Measurements from ENCODE around the gene BMP3.

The BMP3 gene

DNA sequence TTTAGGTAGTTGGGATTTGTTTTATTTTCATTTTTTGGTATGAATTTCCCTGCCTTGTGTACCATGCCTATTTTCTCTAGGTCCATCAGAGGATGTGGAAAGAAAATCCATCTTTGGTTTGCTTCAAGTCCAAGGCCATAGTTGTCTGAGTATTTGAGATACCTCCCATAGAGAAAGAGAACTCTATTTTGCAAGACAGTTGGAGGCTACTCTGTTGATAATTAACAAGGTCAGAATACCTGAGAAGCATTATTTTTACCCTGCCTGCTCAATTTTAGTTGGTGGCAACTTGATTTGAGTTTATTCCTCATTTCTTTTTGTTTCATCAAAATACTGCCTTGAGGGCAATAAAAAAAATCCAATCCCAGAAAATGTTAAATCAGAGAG is 30.8 kb downstream of the BMP3 start:
- TF ChIP-seq ZNF274 (IDR thresholded peaks at IDR 0.05; ENCODE audit: low read depth, low read length), result no peak
- H3K4me3 ChIP-seq (ENCODE audit: low read length), result no peak overlapping the region

DNA sequence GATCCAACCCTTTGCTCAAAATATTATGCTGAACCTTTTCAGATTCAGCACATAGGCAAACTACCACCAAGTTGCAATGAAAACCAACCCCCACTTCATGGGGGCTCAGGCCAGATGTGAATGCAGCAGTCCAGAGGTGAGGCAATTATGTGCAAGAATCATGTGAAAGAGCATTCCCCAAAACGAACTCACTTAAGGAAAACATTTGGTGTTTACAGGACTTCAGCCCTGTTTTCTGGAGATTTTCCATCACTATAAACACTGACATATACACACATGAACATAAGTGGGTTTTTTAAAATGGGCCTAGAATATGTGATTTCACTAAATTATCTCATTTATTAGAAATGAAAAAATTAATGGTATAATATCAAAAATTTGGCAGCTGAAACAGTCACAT is 31.5 kb downstream of the BMP3 start:
- no peak overlapping the region for H3K4me3 ChIP-seq (ENCODE audit: low read length)
- no peak for TF ChIP-seq ZNF274 (IDR thresholded peaks at IDR 0.05; ENCODE audit: low read depth, low read length)

DNA sequence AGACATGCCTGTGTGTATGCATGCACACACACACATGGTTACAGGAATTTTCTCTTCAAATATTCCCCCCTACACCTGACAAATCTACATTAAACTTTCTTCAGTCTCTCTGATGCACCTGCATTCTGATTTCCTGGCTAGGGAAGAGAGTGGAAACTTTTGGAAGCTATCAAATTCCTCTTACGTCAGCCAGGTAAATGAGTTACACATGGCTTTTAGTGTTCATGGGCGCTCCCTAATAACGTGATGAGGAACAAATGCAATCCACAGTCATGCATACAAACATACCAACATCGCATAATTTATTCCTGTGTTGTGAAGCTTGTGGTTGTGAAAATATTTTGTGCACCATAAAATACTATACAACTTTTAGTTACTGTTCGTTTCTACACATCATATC is 34.9 kb downstream of the BMP3 start:
- no peak overlapping the region for H3K4me3 ChIP-seq (ENCODE audit: low read length)
- TF ChIP-seq ZNF274 (IDR thresholded peaks at IDR 0.05; ENCODE audit: low read depth, low read length), result no peak

DNA sequence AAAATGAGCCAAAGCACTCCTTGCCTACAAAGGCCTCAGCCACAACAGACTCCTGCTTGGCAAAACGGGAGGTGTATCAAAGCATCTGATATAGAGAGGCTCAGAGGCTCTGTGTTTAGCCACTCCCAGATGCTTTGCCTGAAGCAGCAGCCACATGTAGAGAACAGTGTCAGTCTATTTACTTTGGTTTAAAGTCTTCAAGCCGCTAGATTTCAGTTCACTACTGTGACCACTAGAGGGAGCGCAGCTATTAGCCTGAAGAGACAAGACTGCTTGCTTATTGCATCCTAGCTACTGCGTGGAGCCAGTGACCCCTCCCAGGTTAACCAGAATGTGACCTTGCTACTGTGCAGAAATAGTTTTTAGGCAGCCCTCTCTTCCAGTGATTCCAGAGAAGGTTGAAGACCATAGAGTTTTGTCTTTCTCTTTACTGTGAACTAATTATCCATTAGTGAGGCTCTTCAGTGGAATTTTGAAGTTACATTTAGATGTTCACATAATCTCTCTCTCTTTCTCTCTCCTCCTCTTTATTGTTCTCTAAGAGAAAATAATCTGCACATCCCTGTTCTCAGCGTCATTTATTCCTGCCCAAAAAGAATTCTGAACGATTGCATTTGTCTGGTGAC is 39.3 kb downstream of the BMP3 start:
- TF ChIP-seq ZNF274 (IDR thresholded peaks at IDR 0.05; ENCODE audit: low read depth, low read length), result no peak
- no peak overlapping the region for H3K4me3 ChIP-seq (ENCODE audit: low read length)

DNA sequence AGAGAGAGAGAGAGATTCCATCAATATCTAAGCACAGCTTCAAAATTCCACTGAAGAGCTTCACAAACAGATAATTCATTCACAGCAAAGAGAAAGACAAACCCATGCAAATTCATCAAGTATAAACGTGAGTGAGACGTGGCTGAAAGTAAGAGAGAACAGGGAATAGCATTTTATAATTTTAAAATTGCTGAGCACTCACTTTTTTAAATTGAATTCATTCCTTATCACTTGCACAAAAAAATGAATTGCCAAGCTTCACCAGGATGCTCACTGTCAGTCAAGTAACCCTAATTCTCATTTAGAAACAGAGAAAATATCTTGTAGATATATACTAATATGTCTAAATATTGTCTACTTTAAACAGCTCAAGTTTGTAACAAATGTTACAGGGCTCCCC is 40.5 kb downstream of the BMP3 start:
- TF ChIP-seq ZNF274 (IDR thresholded peaks at IDR 0.05; ENCODE audit: low read depth, low read length), result no peak
- no peak overlapping the region for H3K4me3 ChIP-seq (ENCODE audit: low read length)

DNA sequence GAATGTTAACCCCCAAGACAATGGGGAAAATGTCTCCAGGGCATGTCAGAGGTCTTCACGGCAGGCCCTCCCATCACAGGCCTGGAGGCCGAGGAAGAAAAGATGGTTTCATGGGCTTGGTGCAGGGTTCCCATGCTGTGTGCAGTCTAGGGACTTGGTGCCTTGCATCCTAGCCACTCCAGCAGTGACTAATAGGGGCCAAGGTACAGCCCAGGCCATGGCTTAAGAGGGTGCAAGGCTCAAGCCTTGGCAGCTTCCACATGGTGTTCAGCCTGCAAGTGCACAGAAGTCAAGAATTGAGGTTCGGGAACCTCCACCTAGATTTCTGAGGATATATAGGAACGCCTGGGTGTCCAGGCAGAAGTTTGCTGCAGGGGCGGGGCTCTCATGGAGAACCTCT is 50.6 kb downstream of the BMP3 start:
- H3K4me3 ChIP-seq (ENCODE audit: low read length), result no peak overlapping the region
- no peak for TF ChIP-seq ZNF274 (IDR thresholded peaks at IDR 0.05; ENCODE audit: low read depth, low read length)

DNA sequence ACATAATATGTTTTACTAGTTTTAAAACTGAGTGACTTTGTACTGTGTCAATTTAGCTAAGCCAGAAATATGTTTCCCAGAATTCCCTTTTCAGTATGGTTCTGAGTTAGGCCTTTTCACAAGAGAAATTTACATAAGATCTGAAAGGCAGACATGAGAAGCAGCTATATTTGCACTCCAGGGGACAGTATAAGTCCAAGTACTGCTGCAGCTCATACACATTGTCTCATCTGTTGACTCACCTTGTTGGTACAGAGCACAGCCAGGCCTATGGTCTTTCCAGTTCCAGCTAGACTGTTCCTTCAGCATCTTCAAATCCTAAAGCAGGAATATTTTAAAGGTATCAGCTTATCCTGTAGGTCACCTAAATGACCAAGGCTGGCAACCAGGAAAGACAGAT is 53.5 kb downstream of the BMP3 start:
- no peak for TF ChIP-seq ZNF274 (IDR thresholded peaks at IDR 0.05; ENCODE audit: low read depth, low read length)
- no peak overlapping the region for H3K4me3 ChIP-seq (ENCODE audit: low read length)

DNA sequence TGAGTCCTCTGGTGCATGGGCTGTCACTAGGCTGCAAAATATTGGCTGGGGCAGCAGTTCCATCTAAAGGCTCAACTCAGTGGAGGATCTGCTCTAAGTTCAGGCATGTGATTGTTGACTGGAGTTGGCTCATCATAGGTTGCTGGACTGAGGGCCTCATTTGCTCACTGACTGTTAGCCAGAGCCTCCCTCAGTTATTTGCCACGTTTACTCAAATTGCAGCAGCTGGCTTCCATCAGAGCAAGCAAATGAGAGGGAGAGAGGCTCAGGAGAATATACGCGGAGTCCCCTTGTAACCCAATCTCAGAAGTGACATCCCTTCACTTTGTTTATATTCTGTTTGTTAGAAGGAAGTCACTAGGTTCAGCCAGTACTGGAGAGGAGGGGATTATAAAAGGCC is 54.1 kb downstream of the BMP3 start:
- TF ChIP-seq ZNF274 (IDR thresholded peaks at IDR 0.05; ENCODE audit: low read depth, low read length), result no peak
- H3K4me3 ChIP-seq (ENCODE audit: low read length), result no peak overlapping the region

DNA sequence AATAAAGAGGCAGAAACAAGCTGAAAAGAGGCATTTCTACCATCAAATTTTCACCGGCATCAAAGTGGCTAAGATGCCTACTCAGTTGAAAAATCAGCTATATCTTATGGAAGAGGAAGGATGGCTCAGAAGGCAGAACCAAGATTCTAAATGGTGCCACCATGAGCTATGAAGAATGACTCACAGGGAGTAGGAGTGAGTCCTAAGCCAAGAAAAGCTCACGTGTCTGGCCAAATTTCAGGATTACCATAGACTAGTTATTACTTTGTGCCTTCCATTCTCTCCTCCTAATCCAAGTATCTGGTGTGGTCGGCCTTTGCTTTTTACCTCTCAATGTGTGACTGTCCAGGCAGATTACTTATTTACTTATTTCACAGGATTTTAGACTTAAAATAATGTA is 54.8 kb downstream of the BMP3 start:
- H3K4me3 ChIP-seq (ENCODE audit: low read length), result no peak overlapping the region
- no peak for TF ChIP-seq ZNF274 (IDR thresholded peaks at IDR 0.05; ENCODE audit: low read depth, low read length)

DNA sequence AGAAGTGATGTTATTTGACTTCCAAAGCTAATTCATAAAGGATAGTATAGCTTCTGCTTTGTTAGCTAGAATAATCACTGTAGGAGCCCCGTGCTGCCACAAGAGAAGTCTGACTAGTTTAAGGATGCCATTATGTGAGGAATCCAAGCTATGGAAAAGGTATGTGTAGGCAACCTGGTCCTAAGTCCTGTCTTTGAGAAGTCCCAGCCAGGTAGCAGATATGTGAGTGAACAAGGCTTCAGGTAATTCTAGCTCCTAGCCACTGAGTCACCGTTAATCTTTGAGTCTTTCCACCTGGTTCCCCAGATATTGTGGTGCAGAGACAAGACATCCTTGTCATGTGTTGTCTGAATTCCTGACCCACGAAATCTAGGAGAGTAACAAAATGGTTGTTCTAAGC is 55.5 kb downstream of the BMP3 start:
- TF ChIP-seq ZNF274 (IDR thresholded peaks at IDR 0.05; ENCODE audit: low read depth, low read length), result no peak
- no peak overlapping the region for H3K4me3 ChIP-seq (ENCODE audit: low read length)

DNA sequence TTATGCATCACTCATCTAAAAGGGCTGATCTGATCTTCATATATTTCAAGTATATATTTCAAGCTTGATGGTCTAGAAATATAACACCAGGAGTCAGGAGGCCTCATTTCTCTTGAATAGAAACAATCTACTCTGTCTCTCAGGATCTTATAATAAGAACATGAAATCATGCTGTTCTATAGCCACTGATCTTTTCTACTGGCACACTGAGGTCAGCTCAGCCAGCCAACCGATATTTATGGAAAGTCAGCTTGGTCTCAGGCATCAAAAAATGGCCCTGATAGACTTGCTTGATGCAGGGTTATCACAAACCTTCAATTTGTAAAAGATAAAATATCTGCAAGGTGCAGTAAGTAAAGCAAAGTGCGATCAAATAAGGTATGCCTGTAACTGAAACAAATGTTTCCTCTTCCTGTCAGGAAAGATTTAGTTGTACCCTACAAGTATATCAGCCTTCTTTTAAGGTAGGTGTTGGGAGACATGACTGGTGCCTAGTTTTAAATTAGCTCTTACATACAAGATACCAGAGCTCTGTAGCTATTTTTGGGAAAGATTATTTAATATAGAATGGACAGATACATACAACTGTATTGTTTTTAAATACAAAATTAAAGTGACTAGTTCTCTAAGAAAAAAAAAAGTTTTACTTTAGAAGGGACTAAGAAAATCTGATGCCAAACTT is 63.4 kb downstream of the BMP3 start:
- no peak for TF ChIP-seq ZNF274 (IDR thresholded peaks at IDR 0.05; ENCODE audit: low read depth, low read length)
- no peak overlapping the region for H3K4me3 ChIP-seq (ENCODE audit: low read length)

DNA sequence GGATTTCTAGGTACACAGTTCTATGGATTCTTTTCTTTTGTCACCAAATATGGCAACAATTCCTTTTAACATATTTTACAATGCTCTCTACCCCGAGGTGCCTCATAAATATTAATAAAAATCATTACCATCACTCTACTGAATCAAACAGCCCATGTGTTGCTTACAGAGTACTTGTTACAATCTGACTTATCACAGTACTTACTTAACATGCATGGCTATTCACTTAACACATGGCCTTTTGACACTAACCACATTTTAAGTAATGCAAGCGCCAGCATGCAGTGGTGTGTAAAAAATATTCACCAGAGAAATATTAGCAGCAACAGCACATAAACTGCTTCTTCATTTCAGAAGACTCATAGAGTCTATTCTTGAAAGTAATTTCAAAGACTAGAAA is 64.9 kb downstream of the BMP3 start:
- TF ChIP-seq ZNF274 (IDR thresholded peaks at IDR 0.05; ENCODE audit: low read depth, low read length), result no peak
- H3K4me3 ChIP-seq (ENCODE audit: low read length), result no peak overlapping the region

DNA sequence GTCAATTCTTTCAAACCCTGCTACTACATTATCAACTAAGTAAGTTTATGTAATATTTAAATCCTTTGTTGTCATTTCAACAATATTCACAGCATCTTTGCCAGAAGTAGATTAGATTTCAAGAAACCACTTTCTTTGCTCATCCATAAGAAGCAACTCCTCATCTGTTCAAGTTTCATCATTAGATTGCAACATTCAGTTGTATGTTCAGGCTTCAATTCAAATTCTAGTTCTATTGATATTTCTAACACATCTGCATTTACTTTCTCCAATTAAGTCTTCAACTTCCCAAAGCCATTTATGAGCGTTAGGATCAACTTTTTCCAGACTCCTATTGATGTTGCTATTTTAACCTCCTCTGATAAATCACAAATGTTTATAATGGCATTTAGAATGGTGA is 66.1 kb downstream of the BMP3 start:
- H3K4me3 ChIP-seq (ENCODE audit: low read length), result no peak overlapping the region
- no peak for TF ChIP-seq ZNF274 (IDR thresholded peaks at IDR 0.05; ENCODE audit: low read depth, low read length)

DNA sequence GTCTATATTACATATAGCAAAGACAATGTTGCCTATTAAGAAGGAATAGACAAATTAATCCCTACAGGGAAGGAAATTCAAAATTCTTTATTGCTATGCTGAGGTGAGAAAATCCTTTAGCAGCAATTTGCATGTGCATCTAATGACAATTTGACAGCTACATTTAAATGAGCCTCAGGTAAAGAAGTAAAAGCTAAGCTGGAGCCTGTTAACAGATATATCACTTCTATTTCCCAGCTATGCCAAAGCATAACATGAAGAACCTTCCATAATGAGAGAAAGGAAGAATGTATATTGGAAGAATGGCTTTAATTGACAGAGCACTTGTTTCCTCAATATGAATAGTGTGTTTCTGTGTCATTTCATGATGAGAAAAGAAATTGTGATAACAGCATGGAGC is 71.6 kb downstream of the BMP3 start:
- no peak overlapping the region for H3K4me3 ChIP-seq (ENCODE audit: low read length)
- no peak for TF ChIP-seq ZNF274 (IDR thresholded peaks at IDR 0.05; ENCODE audit: low read depth, low read length)

DNA sequence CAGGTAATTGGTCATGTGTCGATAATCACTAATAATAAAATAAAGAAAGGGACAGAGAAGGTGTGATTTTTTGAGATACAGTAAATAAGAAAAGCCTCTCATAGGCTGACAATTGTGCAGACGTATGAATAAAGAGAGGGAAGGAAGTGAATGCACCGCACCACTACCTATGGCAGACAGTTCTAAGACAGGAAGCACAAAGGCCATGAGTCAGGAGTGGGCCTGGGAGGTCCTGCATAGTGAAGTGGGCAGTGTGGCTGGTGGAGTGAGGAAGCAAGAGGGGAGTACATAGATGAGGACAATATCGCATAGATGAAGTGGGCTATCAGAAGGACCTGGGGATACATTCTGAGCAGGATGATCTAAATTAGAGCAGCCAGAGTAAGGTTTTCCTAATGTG is 75.6 kb downstream of the BMP3 start:
- H3K4me3 ChIP-seq (ENCODE audit: low read length), result no peak overlapping the region
- TF ChIP-seq ZNF274 (IDR thresholded peaks at IDR 0.05; ENCODE audit: low read depth, low read length), result no peak

Measured in GM08714 (cell line).